Endodermal cell (in vitro differentiated cells): ENCODE results near the gene PRIMPOL. TPM values are rescaled to one million over a fixed set of nuclear protein-coding genes. Genes with fewer than 3 reads are reported as not detected.

Experiments used
- DNase-seq: peaks from one replicate; pipeline ENCODE4 v3.0.0-alpha.2; 2017
- H3K27ac ChIP-seq: 2 replicates; pipeline ENCODE4 v1.5.1; 2013; ENCODE audit warnings: mild to moderate bottlenecking, low read depth, low read length, moderate library complexity
- H3K27me3 ChIP-seq: 2 replicates; pipeline ENCODE4 v1.6.1; 2013; ENCODE audit warnings: mild to moderate bottlenecking, low read length, moderate library complexity; ENCODE audit not compliant: insufficient read depth, control insufficient read depth, poor library complexity, severe bottlenecking
- H3K36me3 ChIP-seq: 2 replicates; pipeline ENCODE4 v1.7.0; 2013; ENCODE audit warnings: mild to moderate bottlenecking, low read length, moderate library complexity; ENCODE audit not compliant: control insufficient read depth, insufficient read depth
- H3K4me1 ChIP-seq: one replicate; pipeline ENCODE4 v1.7.0; 2013; ENCODE audit warnings: low read length; ENCODE audit not compliant: control insufficient read depth, insufficient read depth
- H3K4me3 ChIP-seq: 2 replicates; pipeline ENCODE4 v1.5.1; 2013; ENCODE audit warnings: mild to moderate bottlenecking, low read length, moderate library complexity
- H3K9ac ChIP-seq: 2 replicates; pipeline ENCODE4 v1.6.1; 2013; ENCODE audit warnings: mild to moderate bottlenecking, low read length, moderate library complexity; ENCODE audit not compliant: poor library complexity, severe bottlenecking; ENCODE audit errors: extremely low read depth
- H3K9me3 ChIP-seq: 2 replicates; pipeline ENCODE4 v1.6.1; 2013; ENCODE audit warnings: mild to moderate bottlenecking, low read length, moderate library complexity; ENCODE audit not compliant: control insufficient read depth
- H3K27ac Mint-ChIP-seq: 2 replicates; pipeline ENCODE4 v1.8.0; 2020; ENCODE audit warnings: mixed read lengths
- H3K27me3 Mint-ChIP-seq: 2 replicates; pipeline ENCODE4 v1.8.0; 2021; ENCODE audit warnings: mild to moderate bottlenecking, mixed read lengths; ENCODE audit not compliant: insufficient read depth
- H3K36me3 Mint-ChIP-seq: 2 replicates; pipeline ENCODE4 v1.8.0; 2020; ENCODE audit warnings: low read depth, mixed read lengths
- H3K4me1 Mint-ChIP-seq: 2 replicates; pipeline ENCODE4 v1.8.0; 2020; ENCODE audit warnings: mixed read lengths
- H3K4me3 Mint-ChIP-seq: 2 replicates; pipeline ENCODE4 v1.8.0; 2020; ENCODE audit warnings: mild to moderate bottlenecking, moderate library complexity, mixed read lengths
- H3K9me3 Mint-ChIP-seq: 2 replicates; pipeline ENCODE4 v1.8.0; 2020; ENCODE audit warnings: mild to moderate bottlenecking, mixed read lengths
- WGBS, 2 experiments: methylation state at CpG; one replicate each; pipeline versions ENCODE4 v1.1.5 to v1.1.7; 2013; ENCODE audit warnings: missing lambda C conversion rate in 2 of 2, mixed read lengths in 1 of 2; ENCODE audit not compliant: insufficient coverage in 1 of 2, insufficient read length in 1 of 2; 5-methylcytosine and 5-hydroxymethylcytosine counted together
- total RNA-seq, 2 donors: library from RNA; stranded (reverse); fragmentation: NEBNext Ultra II Directional in 1 of 2; extraction: Animal tissue kit (Norgen Biotek cat#: 25700) in 1 of 2; gene quantifications; 2 replicates in 1 of 2; 3 replicates in 1 of 2; pipeline ENCODE4 v1.2.1, GENCODE V29; 2021
- TF ChIP-seq, protein P1 (sequence below): fragments of 200-600 bp; sonication (generic); conservative IDR thresholded peaks from 2 replicates; pipeline ENCODE4 v1.5.0; 2021; ENCODE audit warnings: antibody characterized with exemption, mild to moderate bottlenecking

The PRIMPOL gene
- total RNA-seq, 2 donors from 2014 or later = 10.1 to 12.0 TPM

- TF ChIP-seq, protein P1, sequence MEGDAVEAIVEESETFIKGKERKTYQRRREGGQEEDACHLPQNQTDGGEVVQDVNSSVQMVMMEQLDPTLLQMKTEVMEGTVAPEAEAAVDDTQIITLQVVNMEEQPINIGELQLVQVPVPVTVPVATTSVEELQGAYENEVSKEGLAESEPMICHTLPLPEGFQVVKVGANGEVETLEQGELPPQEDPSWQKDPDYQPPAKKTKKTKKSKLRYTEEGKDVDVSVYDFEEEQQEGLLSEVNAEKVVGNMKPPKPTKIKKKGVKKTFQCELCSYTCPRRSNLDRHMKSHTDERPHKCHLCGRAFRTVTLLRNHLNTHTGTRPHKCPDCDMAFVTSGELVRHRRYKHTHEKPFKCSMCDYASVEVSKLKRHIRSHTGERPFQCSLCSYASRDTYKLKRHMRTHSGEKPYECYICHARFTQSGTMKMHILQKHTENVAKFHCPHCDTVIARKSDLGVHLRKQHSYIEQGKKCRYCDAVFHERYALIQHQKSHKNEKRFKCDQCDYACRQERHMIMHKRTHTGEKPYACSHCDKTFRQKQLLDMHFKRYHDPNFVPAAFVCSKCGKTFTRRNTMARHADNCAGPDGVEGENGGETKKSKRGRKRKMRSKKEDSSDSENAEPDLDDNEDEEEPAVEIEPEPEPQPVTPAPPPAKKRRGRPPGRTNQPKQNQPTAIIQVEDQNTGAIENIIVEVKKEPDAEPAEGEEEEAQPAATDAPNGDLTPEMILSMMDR = no peak
- Mint-ChIP-seq H3K27ac (no peak overlapping the region), H3K27me3 (no peaks in the 10 kb centered on the region), H3K36me3 (peaks cover 12% of the 10 kb centered on the region), H3K4me3 (no peak overlapping the region), H3K9me3 (no peaks in the 10 kb centered on the region), H3K4me1 (peaks cover 6% of the 10 kb centered on the region)
- no peaks in the 10 kb centered on the region for H3K4me1 ChIP-seq
- no peak overlapping the region for H3K9ac ChIP-seq
- no peak for DNase-seq
- 60 to 90% methylated on average over 2 to 3 of the region's 3 CpGs for WGBS, 2 experiments
- H3K36me3 ChIP-seq = peaks cover 4% of the 10 kb centered on the region
- H3K9me3 ChIP-seq = no peaks in the 10 kb centered on the region
- no peaks in the 10 kb centered on the region for H3K27me3 ChIP-seq
- no peak overlapping the region for H3K4me3 ChIP-seq
- H3K27ac ChIP-seq = no peak overlapping the region
Measured at GRCh38 chr4:184688005-184688404, 38.5 kb downstream of the PRIMPOL start.

DNA sequence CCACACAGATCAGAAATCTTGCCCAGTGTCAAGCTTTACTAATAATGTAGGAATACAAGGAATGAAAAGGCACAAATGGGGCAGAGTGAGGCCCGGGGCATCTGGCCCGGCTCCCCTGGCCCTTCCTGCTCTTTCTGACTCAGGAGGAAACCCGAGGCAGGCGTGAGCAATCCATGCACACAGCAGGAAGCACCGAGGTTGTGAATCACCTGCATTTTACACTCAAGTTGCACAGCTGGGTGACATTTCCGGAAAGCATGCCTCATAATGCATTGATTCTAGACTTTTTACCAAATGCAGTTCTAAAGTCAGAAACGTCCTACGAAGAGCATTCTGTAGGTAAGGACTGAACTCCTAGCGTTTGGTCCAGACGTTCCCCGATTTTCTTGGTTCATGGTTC is 38.9 kb downstream of the PRIMPOL start:
- Histone ChIP-seq H3K36me3 (peaks cover 6% of the 10 kb centered on the region), H3K27me3 (no peaks in the 10 kb centered on the region), H3K4me1 (no peaks in the 10 kb centered on the region), H3K9ac (no peak overlapping the region), H3K9me3 (no peaks in the 10 kb centered on the region), H3K27ac (no peak overlapping the region), H3K4me3 (no peak overlapping the region)
- TF ChIP-seq, protein P1 = no peak
- peak overlapping the region; percentile 63 for H3K27ac Mint-ChIP-seq
- peaks cover 13% of the 10 kb centered on the region for H3K36me3 Mint-ChIP-seq
- peaks cover 6% of the 10 kb centered on the region for H3K4me1 Mint-ChIP-seq
- 37 to 50% methylated on average over 8 to 11 of the region's 11 CpGs for WGBS, 2 experiments
- DNase-seq = peak; percentile 88
- H3K4me3 Mint-ChIP-seq = no peak overlapping the region
- H3K27me3 Mint-ChIP-seq = no peaks in the 10 kb centered on the region
- no peaks in the 10 kb centered on the region for H3K9me3 Mint-ChIP-seq

DNA sequence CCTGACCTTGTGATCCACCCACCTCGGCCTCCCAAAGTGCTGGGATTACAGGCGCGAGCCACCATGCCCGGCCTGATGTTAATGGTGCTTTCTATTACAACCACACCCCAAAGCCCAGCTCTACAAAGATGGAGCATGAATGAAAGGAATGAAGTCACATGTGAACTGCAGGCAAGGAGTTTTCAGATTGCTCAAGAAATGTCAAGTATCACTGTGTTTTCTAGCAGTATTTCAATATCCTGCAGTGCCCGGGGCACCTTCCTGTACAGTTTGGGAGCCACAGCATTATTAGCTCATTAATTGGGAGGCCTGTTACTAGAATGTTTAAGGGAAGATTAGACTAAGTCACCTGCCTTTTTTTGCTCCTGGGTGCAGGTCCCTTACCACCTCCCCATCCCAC is 40.1 kb downstream of the PRIMPOL start:
- H3K9me3 ChIP-seq = no peaks in the 10 kb centered on the region
- H3K27me3 Mint-ChIP-seq = no peaks in the 10 kb centered on the region
- H3K4me1 Mint-ChIP-seq = peaks cover 6% of the 10 kb centered on the region
- H3K27me3 ChIP-seq = no peaks in the 10 kb centered on the region
- H3K4me3 ChIP-seq = no peak overlapping the region
- H3K4me1 ChIP-seq = no peaks in the 10 kb centered on the region
- H3K36me3 Mint-ChIP-seq = peaks cover 22% of the 10 kb centered on the region
- TF ChIP-seq, protein P1 = no peak
- no peak overlapping the region for H3K9ac ChIP-seq
- no peak overlapping the region for H3K27ac ChIP-seq
- H3K36me3 ChIP-seq = peaks cover 19% of the 10 kb centered on the region
- no peaks in the 10 kb centered on the region for H3K9me3 Mint-ChIP-seq
- no peak for DNase-seq
- H3K4me3 Mint-ChIP-seq = no peak overlapping the region
- 56% methylated on average over 5 of the region's 5 CpGs; no CpG with 5 or more reads in 1 of the 2 experiments for WGBS, 2 experiments
- H3K27ac Mint-ChIP-seq = no peak overlapping the region
